Activated CD4-positive, alpha-beta T cell treated with anti-CD3 and anti-CD28 coated beads, Interleukin-2, amount 50 U/mL, for 16 hours (primary cell): Measurements from ENCODE around the gene KLHL11.

ENCODE experiments used
- DNase-seq: peaks from one replicate; pipeline ENCODE4 v3.0.0-alpha.2; 2020

The KLHL11 gene

GRCh38 chr17:41864836-41865595, at the start of gene KLHL11:
KLHL11 (minus strand) TSS chr17:41865423; CDS start chr17:41865370, 53 bp downstream.
- DNase-seq = peak; percentile 93

GRCh38 chr17:41915020-41915419, 49.8 kb upstream of the KLHL11 start:
- DNase-seq = no peak

GRCh38 chr17:41914358-41914766, 49.1 kb upstream of the KLHL11 start:
- no peak for DNase-seq

- no peak for DNase-seq
Measured at GRCh38 chr17:41913798-41914197, 48.6 kb upstream of the KLHL11 start.

- DNase-seq = no peak
Measured at GRCh38 chr17:41912925-41913324, 47.7 kb upstream of the KLHL11 start.

GRCh38 chr17:41910701-41911391, 45.6 kb upstream of the KLHL11 start:
- DNase-seq = no peak

GRCh38 chr17:41909088-41909487, 43.9 kb upstream of the KLHL11 start:
- DNase-seq = no peak

GRCh38 chr17:41907633-41908539, 42.7 kb upstream of the KLHL11 start:
- no peak for DNase-seq

- DNase-seq = no peak
Measured at GRCh38 chr17:41907185-41907556, 41.9 kb upstream of the KLHL11 start.

- DNase-seq = no peak
Measured at GRCh38 chr17:41906465-41907184, 41.4 kb upstream of the KLHL11 start.

- DNase-seq = no peak
Measured at GRCh38 chr17:41905172-41905571, 39.9 kb upstream of the KLHL11 start.

GRCh38 chr17:41904242-41904841, 39.1 kb upstream of the KLHL11 start:
- no peak for DNase-seq

- no peak for DNase-seq
Measured at GRCh38 chr17:41901646-41902045, 36.4 kb upstream of the KLHL11 start.

- no peak for DNase-seq
Measured at GRCh38 chr17:41896726-41897125, 31.5 kb upstream of the KLHL11 start.

- DNase-seq = no peak
Measured at GRCh38 chr17:41895617-41896016, 30.4 kb upstream of the KLHL11 start.

- DNase-seq = no peak
Measured at GRCh38 chr17:41894791-41895331, 29.6 kb upstream of the KLHL11 start.

GRCh38 chr17:41893384-41893783, 28.2 kb upstream of the KLHL11 start:
- no peak for DNase-seq

GRCh38 chr17:41892021-41892376, 26.8 kb upstream of the KLHL11 start:
- DNase-seq = no peak

- no peak for DNase-seq
Measured at GRCh38 chr17:41891135-41892020, 26.2 kb upstream of the KLHL11 start.

- no peak for DNase-seq
Measured at GRCh38 chr17:41888332-41888965, 23.2 kb upstream of the KLHL11 start.

- DNase-seq = no peak
Measured at GRCh38 chr17:41885733-41886132, 20.5 kb upstream of the KLHL11 start.
